HG03521 (cell line): ENCODE results near the gene PRDX5.

ENCODE experiments used
- ATAC-seq: cut with Tn5 transposase; IDR thresholded peaks from one replicate; pipeline ENCODE4 v1.9.1; 2021; ENCODE audit warnings: mild to moderate bottlenecking, moderate library complexity; ENCODE audit not compliant: unreplicated experiment

Gene PRDX5

GRCh38 chr11:64317961-64318765 lies at the start of gene PRDX5:
Gene PRDX5, plus strand, starts transcription at chr11:64318121. Its CDS starts 95 bp downstream, at chr11:64318216.
- ATAC-seq: peak; percentile 79

DNA sequence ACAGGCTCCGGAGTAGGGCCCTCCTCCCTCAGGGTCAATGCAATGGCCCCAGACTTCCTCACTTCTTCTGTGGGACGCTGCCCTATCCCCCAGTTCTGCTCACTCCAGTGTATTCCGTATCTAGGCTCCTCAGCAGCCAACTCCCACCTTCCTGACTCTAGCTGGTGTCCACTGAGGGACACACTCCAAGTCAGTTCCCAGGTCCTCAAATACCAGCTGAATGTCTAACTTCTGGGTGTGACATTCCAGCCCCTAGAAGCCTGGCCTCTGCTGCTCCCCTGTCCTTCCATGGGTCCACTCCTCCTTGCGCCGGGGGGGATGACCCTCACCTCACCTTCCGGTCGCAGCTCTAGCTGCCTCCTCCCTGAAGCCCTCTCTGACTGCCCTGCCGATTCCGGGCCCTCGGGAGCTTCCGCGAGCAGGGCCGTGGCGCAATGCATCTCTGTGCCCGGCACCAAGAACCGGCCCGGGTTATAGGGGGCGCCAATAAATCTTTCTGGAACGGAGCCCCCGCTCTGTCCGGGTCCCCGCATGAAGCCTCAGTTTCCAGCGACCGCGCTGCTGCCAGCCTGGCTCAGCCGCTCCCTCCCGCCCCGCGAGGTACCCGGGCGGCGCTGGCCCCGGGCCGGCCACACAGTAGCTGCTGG lies 48.9 kb upstream of the PRDX5 start:
- ATAC-seq: peak; percentile 7

GRCh38 chr11:64269540-64270220 lies 48.2 kb upstream of the PRDX5 start:
- ATAC-seq: peak; percentile 58

- ATAC-seq: no peak
Observed at GRCh38 chr11:64275031-64275800, 42.7 kb upstream of the PRDX5 start.

- ATAC-seq: no peak
Observed at GRCh38 chr11:64275841-64276240, 42.1 kb upstream of the PRDX5 start.

DNA sequence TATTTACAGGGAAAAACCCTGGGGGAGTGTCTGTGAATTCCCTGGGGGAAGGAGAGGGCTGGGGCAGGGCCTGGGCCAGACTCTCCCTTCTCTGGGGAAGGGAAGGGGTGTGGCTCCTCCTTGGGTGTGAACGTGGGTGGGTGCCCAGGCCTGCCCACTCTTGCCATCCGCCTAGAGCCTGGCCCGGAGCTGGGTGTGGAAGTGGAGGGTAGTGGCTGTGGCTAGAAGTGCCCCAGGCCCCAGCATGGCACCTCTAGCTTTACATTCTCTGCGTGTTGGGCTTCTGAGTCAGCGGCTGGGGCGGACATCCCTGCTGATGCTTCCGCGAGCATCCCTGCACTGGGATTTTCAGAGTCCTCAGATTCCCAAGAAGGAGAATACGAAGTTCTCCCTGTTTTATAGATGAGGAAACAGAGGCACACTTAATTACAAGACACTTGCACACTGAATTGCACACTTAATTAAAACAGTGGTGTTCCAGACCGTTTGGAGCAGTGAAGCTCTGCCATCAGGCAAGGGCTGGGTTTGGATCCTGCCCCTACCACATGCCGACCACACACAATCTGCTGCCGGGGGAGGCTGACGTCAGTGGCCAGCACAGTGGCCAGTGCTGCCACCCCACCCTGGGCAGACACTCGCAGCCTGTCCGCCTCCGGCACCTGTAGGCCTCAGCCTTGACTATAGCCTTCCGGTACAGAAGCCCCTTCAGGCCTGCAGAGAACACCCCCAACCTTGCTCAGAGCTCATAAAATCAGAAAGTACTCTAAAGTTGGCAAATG lies 41.1 kb upstream of the PRDX5 start:
- no peak for ATAC-seq

GRCh38 chr11:64278576-64279190 lies 39.2 kb upstream of the PRDX5 start:
- ATAC-seq: no peak

DNA sequence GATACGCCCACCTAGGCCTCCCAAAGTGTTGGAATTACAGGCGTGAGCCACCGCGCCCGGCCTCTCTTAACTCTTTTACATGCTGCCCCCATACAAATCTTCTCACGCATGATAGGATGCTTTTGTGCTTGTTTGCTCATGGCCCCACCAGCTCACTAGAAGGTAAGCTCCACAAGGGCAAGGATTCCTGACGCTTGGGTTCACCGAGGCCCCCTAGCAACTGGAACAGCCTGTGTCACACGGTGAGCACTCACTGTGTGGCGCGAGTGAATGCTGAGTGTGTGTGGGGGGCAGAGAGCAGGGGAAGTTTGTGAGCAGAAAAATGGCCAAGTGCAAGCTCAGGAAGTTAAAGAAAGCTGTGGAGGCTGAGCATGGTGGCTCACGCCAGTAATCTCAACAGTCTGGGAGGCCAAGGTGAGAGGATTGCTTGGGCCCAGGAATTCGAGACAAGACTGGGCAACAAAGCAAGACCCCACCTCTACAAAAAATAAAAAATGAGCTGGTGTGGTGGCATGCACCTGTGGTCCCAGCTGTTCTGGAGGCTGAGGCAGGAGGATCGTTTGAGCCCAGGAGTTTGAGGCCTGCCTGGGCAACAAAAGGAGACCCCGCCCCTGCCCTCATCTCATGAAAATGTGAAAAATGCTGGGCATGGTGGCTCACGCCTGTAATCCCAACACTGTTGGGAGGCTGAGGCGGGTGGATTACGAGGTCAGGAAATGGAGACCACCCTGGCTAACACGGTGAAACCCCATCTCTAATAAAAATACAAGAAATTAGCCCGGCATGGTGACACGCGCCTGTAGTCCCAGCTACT lies 35.8 kb upstream of the PRDX5 start:
- no peak for ATAC-seq

DNA sequence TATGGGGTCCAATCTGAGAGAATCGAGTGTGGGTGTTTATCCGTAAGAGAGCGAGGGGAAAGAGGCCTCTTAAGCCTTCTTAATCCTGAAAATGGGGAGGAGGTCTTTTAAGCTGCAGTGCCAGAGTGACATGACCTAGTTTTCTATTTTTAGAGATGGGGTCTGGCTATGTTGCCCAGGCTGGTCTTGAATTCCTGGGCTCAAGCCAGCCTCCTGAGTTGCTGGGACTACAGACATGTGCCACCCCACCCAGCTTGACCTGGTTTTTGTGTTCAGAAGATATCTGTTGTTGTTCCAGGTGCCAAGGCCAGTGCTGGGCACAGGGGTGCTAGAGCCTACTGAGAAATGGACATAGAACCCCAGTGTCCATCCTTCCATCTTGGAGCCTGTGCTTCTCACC lies 34.8 kb upstream of the PRDX5 start:
- ATAC-seq: no peak

DNA sequence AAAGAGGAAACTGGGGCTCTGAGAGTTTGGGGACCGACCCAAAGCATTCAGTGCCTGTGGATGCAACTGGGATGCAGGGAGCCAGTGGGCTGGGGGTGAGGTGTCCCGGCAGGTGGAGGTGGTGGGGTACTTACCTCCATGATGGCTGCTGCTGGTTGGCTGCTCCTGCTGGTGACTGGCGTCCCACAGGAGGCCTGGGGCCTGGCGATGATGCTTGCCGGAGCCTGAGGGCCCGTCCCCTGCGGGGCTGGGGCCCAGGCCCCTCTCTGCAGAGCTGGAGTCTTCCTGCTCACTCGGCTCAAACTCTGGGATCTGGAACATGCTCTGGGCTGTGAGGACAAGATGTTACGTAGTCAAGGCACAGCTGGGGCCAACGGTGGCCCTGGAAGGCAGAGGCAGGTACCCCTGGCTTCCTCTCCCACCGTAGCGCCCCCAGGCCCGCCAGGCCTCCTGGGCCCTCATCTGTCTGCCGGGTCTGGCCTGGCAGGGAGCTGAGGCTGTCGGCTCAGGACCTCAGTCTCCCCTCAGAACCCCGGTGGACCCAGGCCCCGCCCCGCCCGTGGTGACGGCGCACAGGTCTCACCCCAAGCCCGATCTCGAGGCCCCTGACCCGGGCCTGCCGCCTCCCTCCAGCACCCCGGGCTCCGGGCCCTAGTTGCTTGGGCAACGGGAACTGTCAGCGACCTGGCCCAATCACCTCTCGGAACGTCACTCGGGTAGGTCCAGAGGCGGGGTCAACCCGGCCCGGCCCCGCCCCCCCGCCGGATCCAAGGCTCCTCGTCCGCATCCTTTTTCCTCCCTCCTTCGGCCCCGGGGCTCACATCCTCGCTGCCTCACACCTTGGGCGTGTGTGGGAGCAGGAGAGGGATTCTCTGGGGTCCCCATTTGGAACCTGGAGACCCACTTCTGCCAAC lies 33.6 kb upstream of the PRDX5 start, which contains the start of gene BAD:
Gene BAD (minus strand): TSS at position 618 of the 914 bp plus-strand sequence. CDS start 297 bp downstream, at position 321.
- peak; percentile 64 for ATAC-seq

DNA sequence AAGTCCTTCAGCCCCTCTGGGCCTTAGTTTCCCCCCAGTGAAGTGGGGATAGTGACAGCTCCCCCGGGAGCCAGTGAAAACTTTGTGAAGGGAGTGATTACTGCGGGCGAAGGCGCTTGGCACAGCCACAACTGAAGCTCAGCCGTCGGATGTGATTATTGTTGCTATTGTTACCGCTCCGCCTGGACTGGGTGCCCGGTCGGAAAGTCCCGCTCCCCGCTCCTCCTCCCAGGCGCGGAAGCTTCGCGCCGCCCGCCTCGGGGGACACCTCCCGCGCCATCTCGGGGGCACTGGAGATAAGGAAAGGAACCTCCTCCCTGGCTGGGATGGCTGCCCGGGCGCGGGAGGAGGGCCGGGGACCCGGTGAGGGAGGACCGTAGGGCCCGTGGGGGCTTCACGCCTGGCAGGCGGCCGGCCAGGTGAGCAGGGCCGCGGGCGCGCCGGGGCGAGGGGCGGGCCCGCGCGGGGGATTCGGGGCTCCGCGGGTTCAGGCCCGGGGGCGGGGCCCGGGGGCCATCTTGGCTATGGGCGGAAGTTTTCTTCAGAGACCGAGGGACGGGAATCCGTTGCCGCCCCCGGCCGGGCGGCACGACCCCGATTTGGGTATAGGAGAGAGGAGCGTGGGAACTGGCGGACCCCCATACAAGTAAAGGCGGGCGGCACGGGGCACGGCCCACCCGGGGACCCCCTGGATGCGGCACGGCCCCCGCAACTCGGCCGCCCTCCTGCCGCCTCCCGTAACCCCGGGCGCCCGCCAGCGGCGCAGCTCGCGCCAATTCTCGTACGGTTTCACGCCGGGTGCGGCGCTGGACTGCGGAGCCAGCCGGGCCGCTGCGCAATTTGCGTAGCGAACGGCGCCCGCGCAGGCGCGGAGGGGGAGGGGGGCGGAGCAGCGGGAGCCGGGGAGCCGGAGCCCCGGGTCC lies 32.7 kb upstream of the PRDX5 start, which contains the start of gene GPR137:
Gene GPR137 (plus strand): TSS at position 887 of the 923 bp plus-strand sequence. CDS start 677 bp downstream, outside the sequence.
- peak; percentile 58 for ATAC-seq

DNA sequence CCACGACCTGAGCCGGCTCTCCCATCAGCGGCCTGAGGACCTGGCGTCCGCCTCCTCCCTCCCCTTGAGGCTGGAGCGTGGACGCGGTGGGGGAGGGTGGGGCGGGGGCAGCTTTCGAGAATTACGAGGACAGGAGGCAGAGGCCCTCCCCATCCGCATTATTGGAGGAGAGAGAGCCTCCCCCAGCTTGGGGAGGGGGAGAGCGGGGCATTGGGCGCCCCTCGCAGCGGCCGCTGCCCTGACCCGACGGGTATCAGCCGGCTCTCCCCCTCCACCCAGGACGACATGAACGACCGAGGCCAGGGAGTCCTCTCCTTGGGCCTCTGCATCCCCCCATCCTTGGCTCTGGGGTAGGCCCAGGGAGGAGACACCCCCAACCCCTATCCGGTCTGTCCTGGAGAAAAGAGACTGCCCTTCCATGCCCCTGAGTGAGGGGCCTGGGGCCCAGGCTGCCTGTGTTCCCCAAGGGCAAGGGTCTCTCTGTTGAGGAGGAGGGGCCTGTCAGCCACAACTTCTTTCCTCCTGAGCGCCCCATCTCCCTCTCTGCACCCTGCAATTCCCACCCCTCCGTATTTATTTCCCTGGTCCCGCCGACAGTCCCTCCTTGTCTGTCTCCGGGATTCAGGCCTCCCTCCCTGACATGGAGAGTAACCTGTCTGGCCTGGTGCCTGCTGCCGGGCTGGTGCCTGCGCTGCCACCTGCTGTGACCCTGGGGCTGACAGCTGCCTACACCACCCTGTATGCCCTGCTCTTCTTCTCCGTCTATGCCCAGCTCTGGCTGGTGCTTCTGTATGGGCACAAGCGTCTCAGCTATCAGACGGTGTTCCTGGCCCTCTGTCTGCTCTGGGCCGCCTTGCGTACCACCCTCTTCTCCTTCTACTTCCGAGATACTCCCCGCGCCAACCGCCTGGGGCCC lies 31.8 kb upstream of the PRDX5 start:
- ATAC-seq: no peak

DNA sequence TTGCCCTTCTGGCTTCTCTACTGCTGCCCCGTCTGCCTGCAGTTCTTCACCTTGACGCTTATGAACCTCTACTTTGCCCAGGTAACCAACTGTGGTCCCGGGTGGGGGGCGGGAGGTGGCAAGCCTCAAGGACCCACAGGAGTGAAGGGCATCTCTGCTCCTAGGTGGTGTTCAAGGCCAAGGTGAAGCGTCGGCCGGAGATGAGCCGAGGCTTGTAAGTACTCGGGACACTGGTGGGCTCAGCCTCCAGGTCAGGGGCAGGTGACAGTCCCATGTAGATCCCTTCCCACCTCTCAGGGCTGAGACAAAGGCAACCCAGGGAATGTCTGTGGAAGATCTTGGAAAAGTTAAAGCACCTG lies 31.1 kb upstream of the PRDX5 start:
- no peak for ATAC-seq

DNA sequence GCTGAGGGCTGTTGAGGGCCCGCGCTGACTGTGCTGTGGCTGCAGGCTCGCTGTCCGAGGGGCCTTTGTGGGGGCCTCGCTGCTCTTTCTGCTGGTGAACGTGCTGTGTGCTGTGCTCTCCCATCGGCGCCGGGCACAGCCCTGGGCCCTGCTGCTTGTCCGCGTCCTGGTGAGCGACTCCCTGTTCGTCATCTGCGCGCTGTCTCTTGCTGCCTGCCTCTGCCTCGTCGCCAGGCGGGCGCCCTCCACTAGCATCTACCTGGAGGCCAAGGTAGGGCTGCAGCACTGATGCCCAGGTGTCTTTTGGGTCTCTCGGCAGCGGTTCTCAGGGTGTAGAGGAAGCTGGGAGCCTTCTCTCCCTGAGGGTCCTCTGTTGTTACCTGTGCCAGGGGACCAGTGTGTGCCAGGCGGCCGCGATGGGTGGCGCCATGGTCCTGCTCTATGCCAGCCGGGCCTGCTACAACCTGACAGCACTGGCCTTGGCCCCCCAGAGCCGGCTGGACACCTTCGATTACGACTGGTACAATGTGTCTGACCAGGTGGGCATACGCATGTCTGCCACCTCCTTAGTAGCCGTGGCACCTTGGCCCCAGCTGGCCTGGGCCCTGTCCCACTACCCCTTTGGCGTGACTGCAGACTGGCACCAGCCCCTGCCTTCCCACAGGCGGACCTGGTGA lies 30.1 kb upstream of the PRDX5 start:
- no peak for ATAC-seq

- ATAC-seq: no peak
Observed at GRCh38 chr11:64288353-64288750, 29.6 kb upstream of the PRDX5 start.
